Chondrocyte (in vitro differentiated cells): Measurements from ENCODE around the gene PATL1. TPM values are rescaled to one million over a fixed set of nuclear protein-coding genes. Genes with fewer than 3 reads are reported as not detected.
"Not testable (repeated sequence)": the region's sequence is repeated elsewhere in the genome, so short reads cannot be mapped to it uniquely, and the experiment has no call there.

ENCODE experiments used
- DNase-seq: peaks from one replicate; pipeline ENCODE4 v3.0.0; 2021; ENCODE audit warnings: mixed read lengths, low spot score
- H3K27ac Mint-ChIP-seq: one replicate; pipeline ENCODE4 v1.8.0; 2021; ENCODE audit warnings: mild to moderate bottlenecking, moderate library complexity, mixed read lengths; ENCODE audit not compliant: unreplicated experiment
- H3K27me3 Mint-ChIP-seq: 2 replicates; pipeline ENCODE4 v1.8.0; 2021; ENCODE audit warnings: low read depth, mixed read lengths
- H3K36me3 Mint-ChIP-seq: 2 replicates; pipeline ENCODE4 v1.8.0; 2021; ENCODE audit warnings: low read depth, mixed read lengths
- H3K4me1 Mint-ChIP-seq: 2 replicates; pipeline ENCODE4 v1.8.0; 2021; ENCODE audit warnings: low read depth, mild to moderate bottlenecking, mixed read lengths
- H3K4me3 Mint-ChIP-seq: one replicate; pipeline ENCODE4 v1.8.0; 2021; ENCODE audit warnings: mild to moderate bottlenecking, moderate library complexity, mixed read lengths; ENCODE audit not compliant: unreplicated experiment
- H3K9me3 Mint-ChIP-seq: 2 replicates; pipeline ENCODE4 v1.8.0; 2021; ENCODE audit warnings: low read depth, mixed read lengths
- CTCF ChIP-seq: fragments of 200-600 bp; sonication (generic); IDR thresholded peaks from 2 replicates; pipeline ENCODE4 v1.5.0; 2021; ENCODE audit warnings: antibody characterized with exemption, mild to moderate bottlenecking, moderate library complexity
- total RNA-seq: library from RNA; stranded (reverse); gene quantifications from 3 replicates; pipeline ENCODE4 v1.2.1, GENCODE V29; 2021

The PATL1 gene
- total RNA-seq, 1 donor from 2014 or later = 28.8 TPM

GRCh38 chr11:59698506-59698905, 29.7 kb upstream of the PATL1 start:
- peaks cover 3% of the 10 kb centered on the region for H3K36me3 Mint-ChIP-seq
- H3K9me3 Mint-ChIP-seq = peaks cover 11% of the 10 kb centered on the region
- H3K4me1 Mint-ChIP-seq = no peaks in the 10 kb centered on the region
- H3K27me3 Mint-ChIP-seq = peaks cover 16% of the 10 kb centered on the region
- no peak overlapping the region for H3K4me3 Mint-ChIP-seq
- no peak for TF ChIP-seq CTCF
- no peak for DNase-seq
- H3K27ac Mint-ChIP-seq = no peak overlapping the region

GRCh38 chr11:59692915-59693314, 24.1 kb upstream of the PATL1 start:
- TF ChIP-seq CTCF = no peak
- peaks cover 9% of the 10 kb centered on the region for H3K36me3 Mint-ChIP-seq
- H3K27me3 Mint-ChIP-seq = peaks cover 12% of the 10 kb centered on the region
- no peak for DNase-seq
- peaks cover 23% of the 10 kb centered on the region for H3K9me3 Mint-ChIP-seq
- no peaks in the 10 kb centered on the region for H3K4me1 Mint-ChIP-seq
- H3K4me3 Mint-ChIP-seq = no peak overlapping the region
- no peak overlapping the region for H3K27ac Mint-ChIP-seq

GRCh38 chr11:59691156-59691555, 22.3 kb upstream of the PATL1 start:
- peaks cover 9% of the 10 kb centered on the region for H3K36me3 Mint-ChIP-seq
- no peak for DNase-seq
- H3K27me3 Mint-ChIP-seq = peaks cover 9% of the 10 kb centered on the region
- H3K9me3 Mint-ChIP-seq = peaks cover 19% of the 10 kb centered on the region
- H3K4me3 Mint-ChIP-seq = no peak overlapping the region
- H3K27ac Mint-ChIP-seq = no peak overlapping the region
- TF ChIP-seq CTCF = no peak
- H3K4me1 Mint-ChIP-seq = no peaks in the 10 kb centered on the region

GRCh38 chr11:59689015-59689414, 20.2 kb upstream of the PATL1 start:
- DNase-seq = no peak
- Mint-ChIP-seq H3K9me3 (peaks cover 21% of the 10 kb centered on the region), H3K4me3 (no peak overlapping the region), H3K36me3 (peaks cover 11% of the 10 kb centered on the region), H3K27ac (no peak overlapping the region), H3K4me1 (no peaks in the 10 kb centered on the region), H3K27me3 (peaks cover 21% of the 10 kb centered on the region)
- no peak for TF ChIP-seq CTCF

- not testable (repeated sequence) for H3K27ac Mint-ChIP-seq, H3K36me3 Mint-ChIP-seq, H3K4me3 Mint-ChIP-seq, DNase-seq, H3K9me3 Mint-ChIP-seq, H3K4me1 Mint-ChIP-seq
- H3K27me3 Mint-ChIP-seq = peaks cover 23% of the 10 kb centered on the region
These were observed 12.5 kb upstream of the PATL1 start for GRCh38 chr11:59681260-59681725.
